Measurements from ENCODE around the gene ACTR3C.
"Not testable (repeated sequence)": the region's sequence is repeated elsewhere in the genome, so short reads cannot be mapped to it uniquely, and the experiment has no call there.

The ACTR3C gene

DNA sequence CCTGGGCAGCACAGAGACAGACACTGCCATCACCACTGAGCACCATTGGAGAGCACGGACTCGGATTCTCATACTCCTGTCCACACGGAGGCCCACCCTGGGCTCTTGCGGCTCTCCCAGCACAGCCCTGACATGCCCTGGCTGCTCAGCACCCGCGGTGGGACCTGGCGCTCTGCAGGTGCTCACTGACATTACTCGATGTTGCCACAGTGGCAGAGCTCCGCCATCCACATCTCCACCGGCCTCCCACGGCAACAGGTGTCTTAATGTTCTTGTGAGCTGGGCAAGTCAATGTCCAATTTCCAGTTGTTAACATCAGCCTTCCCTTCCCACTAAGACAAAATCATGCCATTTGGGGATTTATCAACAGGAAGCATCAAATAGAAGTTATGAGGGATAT lies 45.0 kb downstream of the ACTR3C start:
- not testable (repeated sequence) for DNase-seq

DNA sequence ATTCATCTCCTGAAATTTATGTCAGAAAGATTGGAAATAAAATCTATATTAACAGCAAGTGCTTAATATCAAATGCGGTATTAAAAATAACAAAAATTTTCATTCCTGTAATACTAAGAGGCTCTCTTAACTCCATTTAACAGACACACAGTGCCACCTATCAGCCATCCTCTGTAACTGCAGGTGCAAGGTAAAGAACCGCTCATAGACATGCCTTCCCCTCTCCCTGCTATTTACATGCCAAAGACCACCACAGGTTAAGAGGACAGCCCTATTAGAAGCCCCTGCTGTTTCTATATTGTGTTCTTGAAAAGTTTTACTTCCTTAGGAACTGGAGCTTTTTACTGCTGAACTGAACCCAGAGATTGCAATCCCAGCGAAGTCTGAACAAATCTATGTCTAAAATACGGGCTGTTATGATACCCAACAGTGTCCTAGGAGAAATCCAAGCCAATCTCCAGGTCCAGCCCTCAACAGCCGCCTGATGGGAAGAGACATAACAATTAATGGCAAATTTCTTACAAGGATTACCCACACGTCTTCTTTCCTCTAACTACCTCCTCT lies 47.1 kb downstream of the ACTR3C start:
- not testable (repeated sequence) for DNase-seq

DNA sequence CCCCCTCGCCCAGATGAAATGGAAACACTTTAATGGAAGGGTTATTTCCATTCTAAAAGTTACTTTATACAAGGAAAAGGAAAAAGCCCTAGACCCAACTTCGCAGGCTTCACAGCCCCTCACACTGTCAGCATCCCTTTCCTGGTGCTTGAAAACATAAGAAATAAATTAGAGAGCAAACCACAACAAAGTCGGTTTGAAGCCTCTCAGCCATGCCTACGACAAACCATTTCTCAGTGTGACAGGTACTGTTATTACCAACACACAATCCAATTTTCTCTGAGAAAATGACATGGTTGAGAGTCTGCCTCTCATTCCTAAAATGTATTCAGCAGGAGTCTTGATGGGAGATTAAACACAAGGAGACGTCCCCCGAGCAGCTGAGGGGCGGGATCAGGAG lies 51.4 kb downstream of the ACTR3C start:
- DNase-seq, result not testable (repeated sequence)

DNA sequence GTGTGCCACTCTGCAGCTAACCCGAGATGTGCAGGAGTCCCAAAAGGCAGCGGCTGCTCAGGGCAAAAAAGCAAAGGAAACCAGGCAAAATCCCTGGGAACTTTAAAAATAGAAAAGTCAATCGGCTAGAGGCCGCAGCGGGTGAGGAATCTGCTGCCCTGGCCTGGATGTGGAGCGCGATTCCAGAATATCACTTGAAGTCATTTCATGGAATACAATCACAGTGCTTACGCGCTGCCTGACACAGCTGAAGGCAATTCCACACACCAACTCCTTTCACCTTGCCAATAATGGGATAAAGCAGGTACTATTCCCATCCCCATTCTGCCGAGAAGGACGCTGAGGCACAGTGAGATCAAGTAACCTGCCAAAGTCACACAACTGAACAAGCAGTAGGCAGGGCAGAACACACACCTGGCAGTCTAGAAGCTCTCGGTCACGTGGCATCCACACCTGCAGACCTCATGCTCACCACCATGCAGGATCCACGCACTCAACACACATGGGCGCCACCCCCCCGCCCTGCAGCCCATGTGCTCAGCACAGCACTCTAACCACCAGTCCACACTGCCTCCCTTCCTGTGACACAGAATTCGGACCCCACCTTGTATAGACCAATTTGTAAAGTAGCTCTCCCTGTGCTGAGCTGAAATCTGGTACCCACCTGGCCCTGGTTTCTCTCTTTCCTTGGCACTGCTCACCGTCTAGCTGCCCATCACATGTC lies 53.1 kb downstream of the ACTR3C start:
- DNase-seq, result not testable (repeated sequence)

DNA sequence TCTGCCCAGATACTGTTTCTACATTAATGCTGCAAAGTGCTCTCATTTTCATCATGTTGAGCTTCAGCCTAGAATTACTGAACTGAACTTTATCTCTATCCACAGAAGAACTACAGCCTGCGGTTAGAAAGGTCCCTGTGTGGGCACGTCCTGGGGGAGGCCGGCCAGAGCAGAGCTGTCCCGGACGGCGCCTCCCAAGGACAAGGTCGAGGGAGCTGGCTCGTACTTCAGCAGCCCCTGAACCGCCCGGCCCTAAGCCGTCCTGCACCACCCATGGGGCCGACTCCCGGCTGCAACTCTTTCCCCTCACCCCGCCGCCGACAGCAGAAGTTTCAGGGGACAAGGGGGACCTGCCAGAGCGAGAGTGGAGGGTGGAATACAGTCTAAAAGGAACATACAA lies 54.5 kb downstream of the ACTR3C start:
- not testable (repeated sequence) for DNase-seq

DNA sequence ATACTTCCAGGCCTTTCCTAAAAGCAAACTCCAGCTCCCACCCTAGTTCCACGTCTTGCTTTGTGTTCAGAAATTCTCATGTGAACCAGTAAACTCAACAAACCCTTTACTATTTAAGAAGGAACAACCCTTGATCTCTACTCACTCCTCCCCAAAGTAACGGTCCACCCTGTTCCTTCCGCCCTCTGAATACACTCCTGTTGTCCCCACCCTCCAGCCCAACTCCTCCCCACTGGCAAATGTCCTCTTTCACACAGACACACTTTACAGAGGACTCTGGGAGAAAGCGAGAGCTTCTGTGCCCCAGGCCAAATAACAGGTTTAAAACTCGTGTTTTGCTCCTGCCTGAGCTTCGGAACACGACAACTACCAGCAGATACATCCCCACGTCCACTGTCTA lies 55.1 kb downstream of the ACTR3C start:
- not testable (repeated sequence) for DNase-seq

DNA sequence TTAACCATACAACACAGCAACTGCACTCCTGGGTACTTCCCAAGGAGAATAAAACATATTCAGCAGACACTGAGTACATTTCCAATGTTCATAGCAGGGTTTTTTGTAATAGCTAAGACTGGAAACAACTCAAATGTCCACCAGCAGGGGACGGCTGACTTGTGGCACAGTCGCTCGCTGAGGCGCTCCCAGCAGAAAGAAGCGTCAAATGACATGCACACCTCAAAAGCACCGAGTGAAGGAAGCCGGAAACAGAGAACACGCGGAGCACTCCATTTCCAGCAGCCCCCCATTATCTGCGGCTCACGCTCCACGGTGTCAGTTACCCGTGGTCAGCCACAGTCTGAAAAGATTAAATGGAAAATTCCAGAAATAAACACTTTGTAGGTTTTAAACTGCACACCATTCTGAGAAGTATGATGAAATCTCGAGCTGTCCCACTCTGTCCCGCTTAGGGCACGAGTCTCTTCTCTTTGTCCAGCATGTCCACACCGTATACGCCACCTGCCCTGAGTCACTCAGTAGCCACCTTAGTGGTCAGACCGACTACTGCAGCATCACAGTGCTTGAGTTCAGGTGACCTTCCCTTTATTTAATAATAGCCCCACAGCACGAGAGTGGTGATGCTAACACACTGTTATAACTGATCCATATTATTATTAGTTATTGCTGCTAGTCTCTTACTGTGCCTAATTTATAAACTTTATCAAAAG lies 56.2 kb downstream of the ACTR3C start:
- DNase-seq, result not testable (repeated sequence)

DNA sequence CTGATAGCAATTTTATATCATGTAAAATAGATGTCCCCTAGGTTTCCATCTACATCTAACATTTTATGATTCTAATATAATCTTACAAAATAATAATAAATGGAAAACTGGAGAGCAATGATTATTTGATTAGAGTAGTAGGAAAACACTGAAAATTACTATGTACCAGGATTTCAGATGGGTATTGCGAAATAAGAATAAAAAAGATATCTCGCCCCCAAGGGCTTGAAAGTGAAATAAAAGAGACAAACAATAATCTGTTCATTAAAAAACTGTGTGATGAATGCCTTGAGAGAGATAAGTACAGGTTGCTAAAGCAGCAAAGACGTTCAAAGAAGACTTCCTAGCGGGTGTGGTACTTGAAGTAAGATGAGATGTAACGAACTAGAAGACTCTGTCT lies 60.7 kb downstream of the ACTR3C start:
- not testable (repeated sequence) for DNase-seq

DNA sequence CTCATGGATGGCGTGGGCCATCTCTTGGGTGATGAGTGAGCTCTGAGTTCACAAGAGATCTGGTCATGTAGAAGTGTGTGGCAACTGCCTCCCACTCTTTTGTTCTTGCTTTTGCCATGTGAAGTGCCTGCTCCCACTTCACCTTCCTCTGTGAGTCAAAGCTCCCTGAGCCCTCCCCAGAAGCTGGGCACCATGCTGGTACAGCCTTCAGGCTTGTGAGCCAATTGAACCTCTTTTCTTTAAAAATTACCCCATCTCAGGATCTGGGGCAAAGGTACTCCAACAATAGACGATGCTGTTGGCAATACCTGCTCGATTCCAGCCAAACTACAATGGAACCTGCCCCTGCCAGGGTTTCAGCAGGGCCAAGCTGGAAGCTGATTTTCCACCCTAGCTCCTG lies 75.6 kb downstream of the ACTR3C start:
- not testable (repeated sequence) for DNase-seq

DNA sequence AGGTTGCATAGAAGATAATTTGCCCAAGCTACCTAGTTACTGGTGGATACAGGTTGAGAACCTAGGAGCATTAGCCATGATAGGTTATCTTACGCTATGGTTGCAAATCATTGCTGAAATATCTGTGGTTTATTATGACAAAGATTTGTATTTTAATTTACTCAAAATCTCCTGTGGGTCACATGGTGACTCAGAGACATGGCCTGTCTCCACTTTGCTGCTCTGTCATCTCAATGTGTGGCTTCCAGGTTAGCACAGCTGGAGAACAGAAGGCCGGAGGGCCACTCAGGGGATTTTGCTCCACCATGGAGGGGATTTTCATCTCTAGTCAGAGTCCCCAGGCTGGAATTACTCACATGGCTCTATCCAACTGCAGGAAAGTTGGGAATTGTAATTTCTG lies 78.1 kb downstream of the ACTR3C start:
- not testable (repeated sequence) for DNase-seq

DNA sequence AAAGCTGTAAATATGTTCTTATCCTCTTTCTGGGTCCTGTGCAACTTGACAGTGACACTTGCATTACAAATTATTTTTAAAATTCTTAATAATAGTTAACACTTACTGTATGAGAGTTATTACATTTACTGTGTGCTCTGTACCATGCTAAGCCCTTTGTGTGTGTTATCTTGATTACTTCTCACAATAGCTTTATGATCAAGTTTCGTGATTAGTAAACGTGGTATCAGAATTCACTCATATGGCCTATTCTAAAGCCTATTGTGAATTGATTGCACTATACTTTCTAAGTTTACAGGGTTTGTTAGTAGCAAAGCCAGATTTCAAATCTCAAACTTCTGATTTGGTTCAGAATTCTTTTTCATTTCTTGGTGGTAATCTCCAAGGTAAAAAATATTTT lies 80.4 kb downstream of the ACTR3C start:
- not testable (repeated sequence) for DNase-seq

DNA sequence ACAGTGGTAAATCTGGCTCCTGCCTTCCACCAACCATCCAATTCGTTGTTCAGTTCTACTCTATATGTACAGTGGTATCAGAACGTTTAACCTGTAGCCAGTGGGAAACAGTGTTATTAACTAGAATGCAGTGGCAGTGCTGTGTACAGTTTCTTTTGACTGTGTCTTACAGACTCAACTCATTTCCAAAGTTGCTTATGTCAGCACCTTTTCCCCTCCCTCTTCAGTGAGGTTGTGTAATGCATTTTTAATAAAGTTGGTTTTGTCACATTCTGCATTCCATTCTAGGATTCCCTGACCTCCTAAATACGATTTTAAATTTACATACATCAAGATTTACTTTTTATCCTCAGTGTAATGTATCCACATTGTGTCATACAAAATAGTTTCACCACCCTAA lies 97.9 kb downstream of the ACTR3C start:
- not testable (repeated sequence) for DNase-seq

DNA sequence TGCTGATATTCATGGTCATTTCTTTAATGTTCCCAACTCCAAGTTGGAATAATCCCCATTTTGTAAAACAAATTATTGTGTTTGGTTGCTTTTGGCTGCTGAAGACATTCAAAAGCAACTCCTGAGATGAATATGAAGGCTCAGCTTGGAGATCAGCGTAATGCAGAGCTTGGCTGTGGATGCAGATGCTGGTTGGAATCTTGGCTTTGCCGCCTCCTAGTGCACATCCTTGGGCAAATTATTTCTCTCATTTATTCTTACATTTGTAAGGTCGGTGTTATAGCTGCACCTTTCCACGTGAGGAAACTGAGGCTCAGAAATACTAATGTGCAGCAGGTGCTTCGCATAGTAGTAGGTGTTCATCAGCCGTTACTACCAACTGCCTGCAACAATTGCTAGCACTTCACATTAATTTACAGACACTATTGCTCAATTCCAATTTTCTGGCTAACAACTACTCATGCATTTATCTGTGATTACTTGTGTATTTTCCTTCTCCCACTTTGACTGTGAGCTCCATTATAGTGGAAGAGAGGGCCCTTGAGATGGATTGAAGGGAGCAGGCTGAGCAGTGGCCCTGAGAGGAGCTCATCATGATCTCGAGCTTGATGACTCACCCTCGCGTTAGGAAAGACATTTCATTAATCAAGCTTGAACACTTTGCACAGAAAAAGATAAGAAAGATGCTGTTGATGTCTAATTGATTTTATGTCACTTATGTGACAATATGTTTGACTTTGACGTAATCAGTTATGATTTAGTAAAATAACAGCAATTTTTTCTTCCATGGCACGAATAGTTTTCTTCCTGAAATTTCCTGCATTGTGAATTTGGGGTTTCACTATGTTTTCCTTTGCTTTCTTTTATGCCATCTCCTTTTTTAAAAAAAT lies 101.0 kb downstream of the ACTR3C start:
- DNase-seq, result not testable (repeated sequence)

DNA sequence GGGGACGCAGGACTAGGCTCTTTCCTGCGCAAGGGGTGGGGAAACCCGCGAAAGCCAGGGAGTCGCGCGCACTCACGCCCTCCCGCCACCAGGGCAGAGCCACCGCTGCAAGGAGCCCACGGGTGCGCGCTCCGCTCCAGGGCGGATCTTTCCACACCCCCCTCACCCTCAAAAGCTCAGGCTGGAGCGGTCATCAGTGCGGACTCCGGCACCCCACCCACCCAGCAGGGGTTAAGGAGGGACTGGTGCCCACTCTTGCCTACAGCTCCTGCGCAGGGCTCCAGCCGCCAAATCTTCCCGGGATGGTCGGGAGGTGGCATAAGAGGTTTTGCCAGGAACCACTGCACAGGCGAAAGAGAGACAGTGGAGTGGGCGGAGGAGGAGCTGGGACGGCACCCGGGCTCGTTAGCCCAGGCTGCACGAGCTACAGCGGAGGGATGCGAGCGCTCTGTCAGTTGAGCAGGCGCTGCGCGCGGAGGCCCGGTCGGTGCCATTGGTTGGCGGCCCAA lies 102.6 kb downstream of the ACTR3C start:
- DNase-seq, result not testable (repeated sequence)

DNA sequence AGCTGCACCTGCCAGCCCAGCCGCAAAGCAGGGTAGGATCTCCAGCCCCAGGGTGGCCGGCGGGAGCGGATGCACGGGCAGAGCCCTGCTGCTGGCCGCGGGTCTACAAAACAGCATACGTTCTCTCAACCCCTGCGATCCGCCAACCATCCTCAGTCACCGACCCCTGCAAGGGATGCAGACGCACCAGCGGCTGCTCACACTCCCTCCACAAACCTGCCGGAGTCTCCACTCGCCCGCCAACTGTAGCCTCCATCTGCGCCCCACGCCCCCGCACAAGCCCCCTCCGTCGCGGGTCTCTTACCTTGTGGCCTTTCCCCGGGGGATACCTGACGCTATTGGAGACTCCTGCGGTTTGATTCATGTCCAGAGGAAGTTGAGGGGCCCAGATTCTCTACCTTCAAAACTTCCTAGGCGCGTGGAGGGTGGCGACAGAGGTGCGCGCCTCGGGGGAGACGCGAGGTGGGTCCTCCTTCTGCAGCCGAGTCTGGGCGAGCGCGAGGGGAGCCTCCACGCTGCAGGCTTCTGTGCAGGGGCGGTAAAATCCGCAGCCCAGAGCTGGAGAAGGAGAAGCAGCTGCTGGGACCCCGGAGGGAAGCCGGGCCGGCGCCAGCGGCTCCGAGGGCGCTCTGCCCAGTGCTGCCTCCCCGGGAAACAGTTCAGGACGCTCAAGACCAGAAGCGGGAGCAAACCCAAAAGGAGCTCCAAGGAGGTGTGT lies 103.2 kb downstream of the ACTR3C start:
- DNase-seq, result not testable (repeated sequence)

DNA sequence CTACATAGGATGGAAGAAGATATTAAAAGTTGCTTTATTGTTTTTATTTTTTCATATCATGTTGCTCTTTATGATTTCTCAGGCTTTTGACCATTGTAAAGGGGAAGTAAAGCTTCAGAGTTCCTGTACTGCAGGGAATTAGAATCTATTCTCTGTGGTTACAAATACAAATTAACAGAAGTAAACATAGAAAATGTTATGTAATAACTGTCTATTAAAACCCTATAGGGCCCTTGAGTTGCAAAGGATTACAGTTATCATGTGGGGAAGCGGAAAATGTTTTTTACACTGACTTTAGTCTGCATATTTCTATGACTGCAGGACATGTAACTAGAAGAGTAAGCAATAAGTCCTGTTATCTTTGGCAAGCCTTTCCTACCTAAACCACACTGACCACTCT lies 116.5 kb downstream of the ACTR3C start:
- DNase-seq, result not testable (repeated sequence)

DNA sequence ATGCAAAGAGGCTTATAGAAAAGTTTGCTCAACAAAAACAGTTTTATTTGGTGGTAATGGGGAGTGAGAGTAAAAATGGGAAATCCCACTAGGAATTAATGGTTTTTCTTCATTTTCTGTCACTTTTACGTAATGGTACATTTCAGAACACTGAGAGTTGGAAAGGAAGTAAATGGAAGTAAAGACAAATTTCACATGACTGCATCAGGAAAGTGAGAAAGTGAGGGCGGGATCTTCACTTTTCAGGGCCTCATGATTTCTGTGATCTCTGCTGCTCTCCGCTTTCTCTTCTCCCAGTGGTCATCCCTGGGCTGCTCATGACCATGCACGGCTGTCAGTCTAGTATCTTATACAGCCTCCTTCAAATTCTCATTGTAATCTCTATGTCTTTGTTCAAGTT lies 117.5 kb downstream of the ACTR3C start:
- not testable (repeated sequence) for DNase-seq

DNA sequence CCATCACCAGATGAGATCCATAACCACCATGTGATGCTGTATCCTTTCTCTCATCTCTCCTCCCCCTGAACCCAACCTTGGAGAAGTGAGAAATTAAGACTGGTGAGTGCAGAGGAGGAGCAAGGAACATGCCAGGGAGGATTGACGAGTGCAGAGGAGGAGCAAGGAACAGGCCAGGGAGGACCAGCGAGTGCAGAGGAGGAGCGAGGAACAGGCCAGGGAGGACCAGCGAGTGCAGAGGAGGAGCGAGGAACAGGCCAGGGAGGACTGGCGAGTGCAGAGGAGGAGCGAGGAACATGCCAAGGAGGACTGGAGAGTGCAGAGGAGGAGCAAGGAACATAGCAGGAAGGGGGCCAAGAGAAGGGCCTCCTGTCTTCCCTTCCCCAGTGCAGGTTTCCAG lies 118.8 kb downstream of the ACTR3C start:
- DNase-seq, result not testable (repeated sequence)

DNA sequence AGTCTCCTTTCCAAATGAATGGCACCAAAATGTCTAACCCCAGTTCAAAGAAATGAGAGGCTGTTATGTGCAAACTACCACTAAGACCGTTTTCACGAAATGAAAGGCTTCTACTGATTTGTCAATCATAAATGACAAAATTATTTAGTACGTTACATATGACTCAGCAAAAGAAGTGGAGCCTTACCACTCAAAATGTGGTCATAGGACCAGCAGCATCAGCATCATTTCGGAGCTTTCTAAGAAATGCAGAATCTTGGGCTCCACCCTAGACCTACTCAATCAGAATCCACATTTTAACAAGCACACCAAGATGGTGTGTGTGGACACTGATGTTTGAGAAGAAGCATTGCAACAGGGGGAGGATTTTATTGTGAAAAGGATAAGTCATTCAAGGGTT lies 120.5 kb downstream of the ACTR3C start:
- DNase-seq, result not testable (repeated sequence)

Measured in COR-L47 (cell line).